Measurements from ENCODE around the gene HDAC11.

DNA sequence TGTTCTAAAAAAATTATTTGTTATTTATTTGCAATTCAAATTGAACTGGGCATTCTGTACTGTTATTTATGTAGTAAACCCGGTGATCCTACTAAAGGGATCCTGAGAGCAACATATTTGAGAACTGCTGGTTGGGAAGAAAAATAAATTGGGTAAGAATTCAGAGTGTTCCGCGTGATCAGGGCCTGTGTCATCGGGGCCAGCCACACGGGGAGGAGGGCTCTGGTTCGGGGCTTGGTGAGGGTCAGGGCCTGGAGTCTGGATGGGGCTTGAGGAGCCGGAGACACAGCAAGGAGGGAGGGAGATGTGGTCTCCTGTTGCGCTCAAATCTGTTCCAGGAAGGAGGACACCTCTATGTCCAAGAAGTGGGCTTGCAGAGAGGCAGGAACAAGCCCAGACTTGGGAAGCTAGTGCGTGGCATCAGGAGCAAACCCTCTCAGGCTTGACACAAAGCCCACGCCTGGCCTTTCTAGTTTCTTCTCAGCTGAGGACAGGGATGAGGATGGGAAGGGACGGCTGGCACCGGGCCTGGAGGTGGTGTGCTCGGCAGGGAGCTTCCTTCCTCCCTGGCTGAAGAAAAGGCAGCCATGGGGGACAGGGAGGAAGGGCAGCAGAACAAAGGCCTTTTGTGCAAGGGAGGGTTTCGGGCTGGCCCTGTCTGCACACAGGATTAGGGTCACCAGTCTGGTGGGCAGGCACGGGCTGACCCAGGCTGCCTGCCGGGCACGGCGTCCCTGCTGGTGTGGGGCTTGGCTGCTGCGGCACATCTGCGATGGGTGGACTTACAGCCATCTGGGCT, 45.9 kb downstream of the HDAC11 start:
- TF ChIP-seq, protein P1, sequence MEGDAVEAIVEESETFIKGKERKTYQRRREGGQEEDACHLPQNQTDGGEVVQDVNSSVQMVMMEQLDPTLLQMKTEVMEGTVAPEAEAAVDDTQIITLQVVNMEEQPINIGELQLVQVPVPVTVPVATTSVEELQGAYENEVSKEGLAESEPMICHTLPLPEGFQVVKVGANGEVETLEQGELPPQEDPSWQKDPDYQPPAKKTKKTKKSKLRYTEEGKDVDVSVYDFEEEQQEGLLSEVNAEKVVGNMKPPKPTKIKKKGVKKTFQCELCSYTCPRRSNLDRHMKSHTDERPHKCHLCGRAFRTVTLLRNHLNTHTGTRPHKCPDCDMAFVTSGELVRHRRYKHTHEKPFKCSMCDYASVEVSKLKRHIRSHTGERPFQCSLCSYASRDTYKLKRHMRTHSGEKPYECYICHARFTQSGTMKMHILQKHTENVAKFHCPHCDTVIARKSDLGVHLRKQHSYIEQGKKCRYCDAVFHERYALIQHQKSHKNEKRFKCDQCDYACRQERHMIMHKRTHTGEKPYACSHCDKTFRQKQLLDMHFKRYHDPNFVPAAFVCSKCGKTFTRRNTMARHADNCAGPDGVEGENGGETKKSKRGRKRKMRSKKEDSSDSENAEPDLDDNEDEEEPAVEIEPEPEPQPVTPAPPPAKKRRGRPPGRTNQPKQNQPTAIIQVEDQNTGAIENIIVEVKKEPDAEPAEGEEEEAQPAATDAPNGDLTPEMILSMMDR (conservative IDR thresholded peaks at IDR 0.05; ENCODE audit: low read length), result no peak
- no peak for TF ChIP-seq EZH2phosphoT487 (IDR thresholded peaks at IDR 0.05; ENCODE audit: borderline replicate concordance, low read depth, low read length)

Data from OCI-LY7 (cell line).